ENCODE measurements around the gene CNTNAP2.

The CNTNAP2 gene

GRCh38 chr7:147161405-147161804 is 1044.8 kb downstream of the CNTNAP2 start:
- no peak for TF ChIP-seq CTCF (conservative IDR thresholded peaks at IDR 0.05; ENCODE audit: control insufficient read depth, insufficient read depth, low read depth, low read length)
- no peak overlapping the region for H3K4me3 ChIP-seq (ENCODE audit: control insufficient read depth, low read depth, low read length)
- DNase-seq (ENCODE audit: low read depth): no peak

- TF ChIP-seq CTCF (conservative IDR thresholded peaks at IDR 0.05; ENCODE audit: control insufficient read depth, insufficient read depth, low read depth, low read length): no peak
- H3K4me3 ChIP-seq (ENCODE audit: control insufficient read depth, low read depth, low read length): no peak overlapping the region
- no peak for DNase-seq (ENCODE audit: low read depth)
Observed at GRCh38 chr7:147170341-147171012, 1053.9 kb downstream of the CNTNAP2 start.

DNA sequence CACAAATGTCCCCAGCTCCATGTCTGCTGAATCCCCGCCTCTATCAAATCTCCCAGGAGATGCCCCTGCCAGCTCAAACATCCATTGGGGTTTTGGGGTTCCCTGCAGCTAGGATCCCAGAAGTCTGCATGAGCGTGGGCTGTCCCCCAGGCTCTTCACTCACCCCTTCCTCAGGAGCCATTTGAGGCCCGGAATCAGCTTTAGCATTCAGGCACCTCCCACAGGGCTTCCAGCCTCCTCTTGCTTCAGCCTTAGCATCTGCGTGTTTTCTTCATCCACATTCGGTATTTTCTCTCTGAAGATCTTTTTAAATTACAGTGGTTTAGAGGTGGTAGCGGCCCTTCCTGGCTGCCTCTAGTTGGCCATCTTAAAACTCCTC is 1054.4 kb downstream of the CNTNAP2 start:
- no peak for TF ChIP-seq CTCF (conservative IDR thresholded peaks at IDR 0.05; ENCODE audit: control insufficient read depth, insufficient read depth, low read depth, low read length)
- DNase-seq (ENCODE audit: low read depth): no peak
- no peak overlapping the region for H3K4me3 ChIP-seq (ENCODE audit: control insufficient read depth, low read depth, low read length)

- TF ChIP-seq CTCF (conservative IDR thresholded peaks at IDR 0.05; ENCODE audit: control insufficient read depth, insufficient read depth, low read depth, low read length): no peak
- no peak for DNase-seq (ENCODE audit: low read depth)
- H3K4me3 ChIP-seq (ENCODE audit: control insufficient read depth, low read depth, low read length): no peak overlapping the region
Observed at GRCh38 chr7:147173883-147174282, 1057.3 kb downstream of the CNTNAP2 start.

DNA sequence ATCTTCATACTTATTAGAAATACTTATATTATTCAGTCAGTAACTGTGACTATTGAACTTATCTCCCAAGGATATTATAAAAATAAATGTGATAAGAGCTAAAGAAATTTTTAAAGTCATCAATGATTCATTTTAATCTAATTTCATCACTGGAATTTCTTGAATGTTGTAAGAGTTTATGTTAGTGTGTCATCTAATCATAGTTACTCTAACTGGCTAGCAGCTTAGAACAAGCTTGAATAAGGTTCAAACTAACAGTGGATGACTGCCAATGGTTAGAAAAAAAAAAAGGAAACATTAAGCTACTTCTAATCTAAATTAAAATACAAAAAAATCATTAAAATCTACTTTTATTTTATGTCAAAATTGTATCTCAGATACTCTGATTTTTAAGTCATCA is 1066.3 kb downstream of the CNTNAP2 start:
- DNase-seq (ENCODE audit: low read depth): no peak
- no peak overlapping the region for H3K4me3 ChIP-seq (ENCODE audit: control insufficient read depth, low read depth, low read length)
- no peak for TF ChIP-seq CTCF (conservative IDR thresholded peaks at IDR 0.05; ENCODE audit: control insufficient read depth, insufficient read depth, low read depth, low read length)

GRCh38 chr7:147183276-147183675 is 1066.7 kb downstream of the CNTNAP2 start:
- no peak for DNase-seq (ENCODE audit: low read depth)
- TF ChIP-seq CTCF (conservative IDR thresholded peaks at IDR 0.05; ENCODE audit: control insufficient read depth, insufficient read depth, low read depth, low read length): no peak

GRCh38 chr7:147188467-147188866 is 1071.9 kb downstream of the CNTNAP2 start:
- TF ChIP-seq CTCF (conservative IDR thresholded peaks at IDR 0.05; ENCODE audit: control insufficient read depth, insufficient read depth, low read depth, low read length): no peak
- no peak for DNase-seq (ENCODE audit: low read depth)
- no peak overlapping the region for H3K4me3 ChIP-seq (ENCODE audit: control insufficient read depth, low read depth, low read length)

More at GRCh38 chr7:147183276-147183675, 1066.7 kb downstream of the CNTNAP2 start:
- no peak overlapping the region for H3K4me3 ChIP-seq (ENCODE audit: control insufficient read depth, low read depth, low read length)

Data from fibroblast of mammary gland (primary cell).